ENCODE results near the gene CTRB1.
"Not testable (repeated sequence)": the region's sequence is repeated elsewhere in the genome, so short reads cannot be mapped to it uniquely, and the experiment has no call there.

The CTRB1 gene

GRCh38 chr16:75242436-75243078 lies 23.8 kb downstream of the CTRB1 start:
- not testable (repeated sequence) for DNase-seq

GRCh38 chr16:75243667-75244224 lies 25.0 kb downstream of the CTRB1 start:
- DNase-seq = no peak

DNA sequence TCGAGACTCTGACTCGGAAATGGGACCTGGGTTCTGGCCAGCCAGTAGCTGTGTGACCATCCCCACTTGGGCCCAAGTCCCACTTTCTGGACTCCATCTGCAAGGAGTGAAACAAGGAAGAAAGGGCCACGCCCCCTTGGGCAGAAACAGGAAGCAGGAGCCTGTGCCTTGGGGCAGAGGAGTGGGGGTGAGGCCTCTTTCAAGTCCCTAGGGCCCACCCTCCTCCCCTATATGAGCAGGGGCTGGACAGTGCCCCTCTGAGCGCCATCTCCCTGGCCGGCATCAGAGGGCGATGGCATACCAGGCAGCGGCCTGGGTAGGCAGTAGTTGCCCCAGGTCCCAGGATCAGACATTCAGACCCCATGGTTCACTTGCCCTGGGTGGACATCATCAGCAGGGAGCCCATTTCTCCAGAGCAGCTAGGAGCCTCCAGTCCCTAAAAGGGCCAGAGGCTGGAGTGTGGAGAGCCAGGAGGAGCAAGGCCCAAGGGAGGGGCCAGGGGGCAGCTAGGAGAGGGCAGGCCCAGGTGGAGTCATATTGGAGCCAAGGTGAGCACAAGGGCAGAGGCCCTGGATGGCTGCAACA lies 25.5 kb downstream of the CTRB1 start:
- no peak for DNase-seq

- no peak for DNase-seq
Measured at GRCh38 chr16:75244844-75245758, 26.3 kb downstream of the CTRB1 start.

DNA sequence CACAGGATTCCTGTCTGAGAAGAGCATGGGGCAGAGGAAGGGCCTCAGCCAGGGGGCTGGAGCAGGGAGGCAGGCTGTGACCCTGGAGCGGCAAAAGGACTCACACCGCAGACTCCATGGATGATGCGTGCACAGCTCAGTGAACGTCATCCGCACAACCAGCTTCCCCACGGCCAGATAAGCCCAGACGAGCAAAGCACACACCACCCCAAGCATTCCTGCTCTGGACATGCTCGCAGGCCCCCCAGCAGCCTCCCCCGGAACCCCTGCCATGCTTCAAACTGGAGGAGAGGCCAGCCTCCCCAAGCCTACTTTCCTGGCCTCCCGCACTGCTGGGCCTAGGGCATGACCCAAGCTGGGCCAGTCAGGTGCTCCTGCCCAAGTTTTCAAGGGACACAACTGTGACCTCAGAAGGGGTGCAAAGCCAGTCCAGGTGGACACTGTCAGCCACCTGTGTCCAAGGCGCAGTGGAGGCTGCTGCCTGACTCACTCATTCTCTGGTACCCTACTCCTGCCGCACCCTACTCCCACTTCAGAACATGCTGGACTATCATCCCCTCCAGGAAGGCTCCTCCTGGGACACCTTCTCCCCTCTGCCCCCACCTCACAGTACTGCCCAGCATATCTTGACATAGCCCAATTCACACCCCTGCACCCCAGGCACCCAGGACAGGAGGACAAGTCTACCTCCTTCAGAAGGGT lies 27.9 kb downstream of the CTRB1 start:
- DNase-seq = no peak

DNA sequence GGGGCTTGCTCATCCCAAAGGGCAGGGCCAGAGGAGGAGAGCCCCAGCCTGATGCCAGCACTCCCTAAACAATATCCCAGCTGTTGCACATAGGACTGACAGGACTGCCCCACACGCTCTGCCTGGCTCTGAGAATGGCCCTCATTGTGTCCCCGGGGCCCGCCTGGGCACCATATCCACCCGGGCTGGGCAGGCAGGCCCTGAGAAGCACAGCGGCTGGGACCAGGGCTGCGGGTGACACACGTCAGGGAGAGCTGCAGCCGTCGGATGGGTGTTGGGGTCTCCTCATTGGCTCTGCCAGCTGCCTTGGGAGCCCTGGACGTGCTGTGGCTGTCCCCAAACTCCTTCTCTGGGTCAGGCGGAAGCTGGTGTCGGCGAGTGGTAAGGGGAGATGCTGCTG lies 28.5 kb downstream of the CTRB1 start:
- no peak for DNase-seq

GRCh38 chr16:75248142-75248535 lies 29.4 kb downstream of the CTRB1 start:
- no peak for DNase-seq

DNA sequence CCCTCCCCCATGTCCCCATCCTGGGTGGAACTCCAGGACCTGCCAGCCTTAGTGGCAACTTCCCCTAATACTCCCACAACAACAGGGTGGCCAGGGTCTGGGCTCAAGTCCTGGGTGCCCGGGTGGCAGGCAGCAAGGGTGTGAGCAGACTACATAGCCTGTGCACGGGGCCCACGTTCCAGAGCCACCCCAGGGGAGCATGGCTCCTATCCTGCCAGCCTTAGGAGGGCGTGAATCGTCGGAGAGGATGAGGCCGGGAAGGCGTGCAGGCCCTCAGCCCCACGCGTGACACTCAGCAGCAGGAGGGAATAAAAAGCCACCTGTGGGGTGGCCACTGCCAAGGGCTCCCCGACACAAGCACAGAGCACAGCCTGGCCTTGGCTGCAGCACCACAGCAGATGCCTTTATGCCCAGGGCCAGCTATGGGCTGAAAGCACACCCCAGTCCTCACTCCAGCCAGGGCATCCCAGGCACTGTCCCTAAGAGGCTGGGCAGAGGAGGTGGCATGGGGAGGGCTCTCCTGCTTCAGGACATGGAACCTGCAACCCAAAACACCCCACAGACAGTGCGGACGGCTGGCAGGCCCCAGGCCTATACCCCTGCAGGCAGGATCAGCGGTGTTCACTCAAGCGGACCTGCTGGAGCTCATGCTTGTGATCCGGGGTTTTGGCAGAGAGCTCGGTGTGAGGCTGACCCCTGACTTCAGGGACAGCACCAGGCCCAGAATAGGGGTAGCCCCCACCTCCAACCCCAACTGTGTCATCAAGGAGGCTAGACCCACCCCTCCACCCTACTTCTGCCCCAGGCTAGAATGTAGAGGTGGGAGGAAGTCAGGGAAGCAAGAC lies 30.0 kb downstream of the CTRB1 start:
- no peak for DNase-seq

- no peak for DNase-seq
Measured at GRCh38 chr16:75249441-75249840, 30.7 kb downstream of the CTRB1 start.

DNA sequence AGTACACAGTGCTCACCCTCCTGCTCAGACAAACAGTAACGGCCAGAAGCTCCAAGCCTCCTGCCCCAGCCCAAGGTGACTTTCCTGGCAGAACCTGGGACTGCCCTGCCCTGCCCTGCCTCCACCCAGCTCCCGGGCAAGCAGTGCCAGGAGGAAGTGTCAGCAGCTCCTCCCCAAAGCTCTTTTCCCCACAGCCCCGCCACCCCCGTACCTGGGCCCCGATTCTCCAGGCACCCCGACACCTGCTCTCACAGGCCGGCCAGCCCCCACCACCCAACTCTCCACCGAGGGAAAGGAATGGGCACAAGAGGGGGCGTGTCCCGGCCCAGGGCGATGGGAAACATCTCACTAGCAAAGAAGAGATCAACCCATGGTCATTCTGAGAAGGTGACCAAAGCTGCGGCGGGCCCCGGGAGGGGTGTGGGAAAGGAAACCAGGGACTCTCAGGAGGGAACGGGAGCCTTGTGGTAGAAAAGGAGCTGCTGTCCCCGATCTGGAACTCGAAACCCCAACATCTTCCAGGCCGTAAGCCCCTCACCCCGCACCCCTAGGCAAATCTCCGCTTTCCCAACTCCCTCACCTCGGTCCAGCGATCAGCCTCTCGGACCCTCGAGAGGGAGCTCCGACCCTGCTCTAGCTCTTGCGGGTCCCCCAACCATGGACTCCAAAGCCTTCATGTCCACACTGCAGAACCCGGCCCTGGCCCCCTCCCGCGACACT lies 31.5 kb downstream of the CTRB1 start:
- no peak for DNase-seq

GRCh38 chr16:75250809-75251279 lies 32.1 kb downstream of the CTRB1 start:
- no peak for DNase-seq

GRCh38 chr16:75251280-75252048 lies 32.7 kb downstream of the CTRB1 start, which contains the start of gene BCAR1:
Gene BCAR1 (minus strand): TSS chr16:75251624. CDS start chr16:75251482, 142 bp downstream.
- DNase-seq = no peak

- no peak for DNase-seq
Measured at GRCh38 chr16:75252049-75252864, 33.5 kb downstream of the CTRB1 start.

DNA sequence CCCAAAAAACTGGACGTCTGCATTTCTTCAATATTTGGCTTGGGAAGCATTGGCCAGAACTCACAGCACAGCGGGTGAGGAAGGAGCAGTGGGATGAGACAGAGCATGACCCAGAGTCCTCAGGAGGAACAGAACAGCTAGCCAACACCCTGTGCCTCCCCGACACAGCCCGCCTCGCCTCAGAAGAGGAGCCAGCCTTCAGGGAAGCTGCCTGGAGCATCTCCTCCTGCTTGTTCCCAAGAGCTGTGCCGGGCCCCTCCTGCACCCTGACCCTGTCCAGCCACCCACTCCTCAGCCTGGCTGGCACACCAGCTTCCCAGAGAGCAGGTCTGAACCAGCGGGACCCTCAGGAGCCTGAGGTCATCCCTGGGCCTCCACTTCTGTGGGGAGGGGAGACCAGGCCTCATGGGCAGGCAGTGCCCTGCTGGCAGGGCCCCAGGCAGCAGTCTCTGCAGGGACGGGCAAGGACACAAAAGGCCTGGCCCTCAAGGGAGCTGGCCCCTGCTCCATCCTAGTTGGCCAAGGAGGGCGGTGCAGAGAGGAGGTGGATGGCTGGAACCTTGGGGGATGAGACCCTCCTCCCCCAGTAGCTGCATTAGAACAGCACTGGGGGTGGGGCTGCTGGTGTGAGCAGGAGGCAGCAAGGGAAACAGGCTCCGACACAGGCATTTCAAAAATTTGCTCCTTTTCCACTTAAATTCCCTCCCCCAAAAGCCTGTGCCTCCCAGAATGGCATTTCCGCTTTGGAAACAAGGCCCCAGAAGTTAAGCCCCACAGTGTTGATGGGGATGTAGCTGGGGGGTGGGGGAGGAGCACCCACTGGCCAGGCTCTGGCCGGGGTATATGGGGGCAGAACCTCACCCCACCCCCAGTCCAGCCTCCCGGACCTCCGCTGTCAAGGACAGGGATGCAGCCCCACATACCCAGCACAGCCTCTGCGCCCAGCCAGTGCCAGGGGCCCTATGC lies 34.4 kb downstream of the CTRB1 start:
- no peak for DNase-seq

DNA sequence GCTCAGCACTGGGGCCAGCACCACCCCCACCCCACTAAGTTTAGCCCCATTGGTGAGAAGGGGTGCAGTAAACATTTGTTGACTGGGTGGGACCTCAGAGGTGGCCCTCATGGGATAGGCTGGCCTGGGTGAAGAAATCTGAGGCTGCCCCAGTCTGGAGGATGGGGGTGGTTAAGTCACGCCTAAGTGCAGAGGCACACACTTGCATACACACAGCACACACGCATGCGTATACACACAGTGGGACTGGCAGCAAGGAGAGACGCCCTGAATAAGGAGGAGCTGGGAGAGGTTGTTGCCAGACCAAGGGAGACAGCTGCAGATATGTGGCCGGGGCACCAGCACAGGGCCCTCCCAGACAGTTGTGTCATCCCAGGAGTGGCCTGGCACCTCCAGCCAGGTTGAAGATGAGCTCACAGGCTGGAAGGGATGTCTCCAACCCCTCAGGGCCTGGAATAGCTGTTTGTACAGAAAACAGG lies 35.6 kb downstream of the CTRB1 start:
- no peak for DNase-seq

- DNase-seq = no peak
Measured at GRCh38 chr16:75256059-75256571, 37.3 kb downstream of the CTRB1 start.

DNA sequence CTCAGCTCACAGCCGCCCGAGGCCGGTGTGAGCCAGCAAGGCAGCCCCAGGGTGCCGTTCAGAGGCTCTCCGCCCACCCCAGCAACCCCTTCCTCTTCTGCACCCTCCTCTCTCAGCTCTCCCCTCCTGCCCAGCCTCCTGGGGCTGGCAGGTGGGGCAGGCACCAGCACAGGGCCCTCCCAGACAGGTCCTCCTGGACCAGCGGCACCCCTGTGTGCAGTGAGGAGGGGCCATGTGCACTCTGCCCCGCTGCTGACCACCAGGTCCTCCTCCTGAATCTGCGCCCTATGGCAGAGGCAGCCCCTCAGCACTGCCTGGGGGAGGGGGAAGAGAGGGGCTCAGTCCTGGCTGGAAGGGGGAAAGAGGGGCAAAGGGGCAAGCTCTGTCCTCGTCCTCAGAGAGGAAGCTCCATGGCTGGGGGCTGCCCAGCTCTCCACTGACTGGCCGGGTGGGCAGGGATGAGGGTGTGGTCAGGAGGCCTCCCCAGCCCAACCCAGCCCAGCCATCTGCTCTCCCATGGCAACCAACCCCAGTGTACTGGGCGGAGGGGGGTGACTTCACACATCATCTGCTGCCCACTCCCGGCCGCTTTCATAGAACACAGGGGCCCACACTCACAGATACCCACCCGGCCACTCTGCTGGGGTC lies 38.0 kb downstream of the CTRB1 start:
- no peak for DNase-seq
